Lower leg skin (tissue), 4 donors: ENCODE measurements around the gene CIPC. TPM values are rescaled to one million over a fixed set of nuclear protein-coding genes. Genes with fewer than 3 reads are reported as not detected.
A peak's percentile ranks its signal among the peaks of the same experiment; 100 is the strongest.

Experiments used
- DNase-seq, 2 donors: peaks; one replicate each; pipeline ENCODE4 v3.0.0-alpha.2; 2019; ENCODE audit warnings: low spot score in 2 of 2
- H3K4me3 ChIP-seq: fragments of 200-600 bp; sonication (generic); 2 replicates; pipeline ENCODE4 v1.5.1; 2017; ENCODE audit warnings: mild to moderate bottlenecking, low read depth; ENCODE audit not compliant: poor library complexity, severe bottlenecking
- CTCF ChIP-seq, 3 donors: fragments of 450-650 bp; IDR thresholded peaks; one replicate each; pipeline ENCODE4 v1.5.1; 2016; ENCODE audit warnings: antibody characterized with exemption in 3 of 3, mild to moderate bottlenecking in 3 of 3, moderate library complexity in 2 of 3
- POLR2A ChIP-seq, 2 donors: fragments of 450-650 bp; IDR thresholded peaks; one replicate each; pipeline ENCODE4 v1.6.1; 2016 to 2017; ENCODE audit warnings: antibody characterized with exemption in 2 of 2, mild to moderate bottlenecking in 1 of 2, moderate library complexity in 1 of 2
- WGBS, 2 donors: methylation state at CpG; one replicate each; pipeline ENCODE4 v1.1.5; 2018; 5-methylcytosine and 5-hydroxymethylcytosine counted together
- intact Hi-C: fragments of 100-400 bp; cut with DNase I; formaldehyde crosslinking; loops from one replicate; pipeline ENCODE4 v1.15.0; 2023; ENCODE audit warnings: low total_unique reads
- total RNA-seq, 4 donors: library from RNA; depleted of rRNA; stranded (reverse); fragments of >200 nt; gene quantifications; one replicate each; pipeline ENCODE4 v1.1.0, GENCODE V29; 2016

CIPC gene
- total RNA-seq, 4 donors from 2014 or later: 36.6 to 60.0 (median 52.1) TPM

GRCh38 chr14:77086017-77086727 lies 11.9 kb upstream of the CIPC start:
- H3K4me3 ChIP-seq: no peak overlapping the region
- WGBS, 2 donors: 65 to 75% methylated on average over 3 of the region's 3 CpGs
- DNase-seq: no peak
- TF ChIP-seq POLR2A (IDR thresholded peaks at IDR 0.05) (no peak), CTCF (IDR thresholded peaks at IDR 0.05) (no peak)
- intact Hi-C loops: no loop called here

- no peak overlapping the region for H3K4me3 ChIP-seq
- TF ChIP-seq POLR2A (IDR thresholded peaks at IDR 0.05) (no peak), CTCF (IDR thresholded peaks at IDR 0.05) (no peak)
- intact Hi-C loops: no loop called here
- DNase-seq: no peak
- 71 to 77% methylated on average over 6 of the region's 6 CpGs for WGBS, 2 donors
Observed at GRCh38 chr14:77086951-77087350, 11.1 kb upstream of the CIPC start.

GRCh38 chr14:77087631-77088030 lies 10.4 kb upstream of the CIPC start:
- WGBS, 2 donors: 58 to 63% methylated on average over 3 of the region's 3 CpGs
- DNase-seq: no peak
- TF ChIP-seq POLR2A (IDR thresholded peaks at IDR 0.05) (no peak), CTCF (IDR thresholded peaks at IDR 0.05) (no peak)
- H3K4me3 ChIP-seq: no peak overlapping the region
- intact Hi-C loops: no loop called here

GRCh38 chr14:77088219-77088618 lies 9.8 kb upstream of the CIPC start:
- no peak for TF ChIP-seq POLR2A (IDR thresholded peaks at IDR 0.05)
- TF ChIP-seq CTCF (IDR thresholded peaks at IDR 0.05): no peak
- WGBS, 2 donors: 34 to 38% methylated on average over 5 of the region's 5 CpGs
- DNase-seq: peak in 1 of 2 donors; percentile 88
- H3K4me3 ChIP-seq: no peak overlapping the region
- intact Hi-C loops: no loop called here

- intact Hi-C loops: no loop called here
- WGBS, 2 donors: 54 to 75% methylated on average over 2 of the region's 2 CpGs
Observed at GRCh38 chr14:77088645-77089044, 9.4 kb upstream of the CIPC start.

More at GRCh38 chr14:77088645-77089044, 9.4 kb upstream of the CIPC start:
- DNase-seq: no peak
- no peak overlapping the region for H3K4me3 ChIP-seq
- TF ChIP-seq POLR2A (IDR thresholded peaks at IDR 0.05) (no peak), CTCF (IDR thresholded peaks at IDR 0.05) (no peak)
